ENCODE results near the gene SRD5A1.

DNA sequence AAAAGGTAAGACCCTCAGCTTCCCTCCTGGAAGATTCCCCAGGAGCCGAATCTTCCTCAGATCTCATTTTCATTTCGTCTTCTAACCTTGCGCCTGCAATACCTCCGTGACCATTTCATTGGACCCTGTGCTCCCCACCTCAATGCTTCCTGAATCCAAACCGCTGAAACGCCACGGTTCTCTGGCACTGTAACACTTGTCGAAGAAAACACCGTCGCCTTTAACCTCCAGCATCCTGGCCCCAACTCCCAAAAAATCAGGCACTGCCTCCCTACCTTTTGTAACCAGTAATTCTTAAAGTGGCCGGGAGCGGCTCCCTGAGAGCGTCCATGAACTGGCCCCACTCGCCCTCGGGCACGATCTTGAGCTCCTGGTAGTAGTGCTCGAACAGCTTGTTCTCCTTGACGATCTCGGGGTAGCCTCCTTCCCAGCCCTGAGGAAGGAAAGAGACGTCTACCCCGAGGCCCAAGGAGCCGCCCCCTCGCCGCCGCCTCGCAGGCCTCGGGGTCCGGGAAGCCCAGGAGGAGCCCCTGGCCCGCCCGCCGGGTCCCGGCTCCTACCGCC is 834 bp upstream of the SRD5A1 start:
- TF ChIP-seq ZNF274 (IDR thresholded peaks at IDR 0.05; ENCODE audit: low read depth, low read length): no peak
- TF ChIP-seq SUZ12 (IDR thresholded peaks at IDR 0.05; ENCODE audit: extremely low read depth, insufficient read depth, insufficient read length): no peak
- no peak for TF ChIP-seq YY1 (IDR thresholded peaks at IDR 0.05; ENCODE audit: insufficient read depth, insufficient read length)
